Mucosa of descending colon (tissue), 3 donors: ENCODE data around the gene DUOXA2. TPM values are rescaled to one million over a fixed set of nuclear protein-coding genes. Genes with fewer than 3 reads are reported as not detected.

ENCODE experiments used
- ATAC-seq: fragments of 200-7000 bp; cut with Tn5 transposase; one replicate; pipeline ENCODE4 v1.9.1; 2020; ENCODE audit warnings: mild to moderate bottlenecking, moderate library complexity
- DNase-seq, 3 donors: peaks; one replicate each; pipeline ENCODE4 v3.0.0-alpha.2; 2020
- H3K36me3 ChIP-seq: fragments of 200-600 bp; one replicate; pipeline ENCODE4 v1.8.0; 2021; ENCODE audit warnings: low read depth, mild to moderate bottlenecking
- H3K4me1 ChIP-seq: fragments of 200-600 bp; one replicate; pipeline ENCODE4 v1.8.0; 2021; ENCODE audit warnings: low read depth, mild to moderate bottlenecking
- H3K4me3 ChIP-seq: fragments of 200-600 bp; one replicate; pipeline ENCODE4 v1.8.0; 2021; ENCODE audit warnings: mild to moderate bottlenecking
- H3K9me3 ChIP-seq: fragments of 200-600 bp; one replicate; pipeline ENCODE4 v1.8.0; 2021; ENCODE audit warnings: mild to moderate bottlenecking
- intact Hi-C, 2 donors: fragments of 100-400 bp; cut with DNase I in 1 of 2; cut with micrococcal nuclease in 1 of 2; formaldehyde crosslinking; loops; one replicate each; pipeline versions ENCODE4 v1.11.0 to v1.11.1; 2022; cut with DNase I, micrococcal nuclease
- total RNA-seq, 3 donors: library from RNA; stranded (reverse); fragmentation: NEBNext Ultra II Directional in 2 of 3; extraction: Animal tissue kit (Norgen Biotek cat#: 25700) in 2 of 3; gene quantifications; one replicate each; pipeline versions ENCODE4 v1.2.1 to v1.2.4, GENCODE V29; 2021 to 2023
- TF ChIP-seq, protein P1 (sequence below): fragments of 200-600 bp; IDR thresholded peaks from one replicate; pipeline ENCODE4 v1.8.0; 2022; ENCODE audit warnings: antibody characterized with exemption, mild to moderate bottlenecking
- donor health status: DM: no; HTN: no; CAD: no; lungs with moderate emphysema.
- donor health status: DM: no; HTN: no; CAD: no.
- donor health status: DM: no; HTN: yes; CAD: no.

DUOXA2 gene
- total RNA-seq, 3 donors from 2014 or later = 0.32 to 5.8 (median 1.2) TPM

DNA sequence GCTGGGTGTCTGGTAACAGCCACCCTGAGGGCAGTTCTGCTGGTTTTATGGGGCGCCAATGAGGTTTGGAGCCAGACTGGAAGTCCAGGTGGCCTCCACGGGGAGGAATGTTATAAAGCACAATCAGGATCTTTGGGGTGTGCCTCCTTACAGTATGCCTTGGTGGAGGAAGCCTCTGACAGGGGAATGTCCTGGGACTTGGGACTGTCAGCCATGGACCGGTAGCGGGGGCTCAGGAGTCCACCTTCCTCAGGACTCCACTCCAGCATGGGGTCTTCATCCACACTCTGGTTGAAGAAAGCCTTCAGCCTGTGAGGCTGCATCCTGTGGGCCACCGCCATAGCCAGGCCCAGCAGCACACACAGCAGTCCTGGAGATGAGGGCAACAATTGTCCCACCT is 4.9 kb downstream of the DUOXA2 start:
- TF ChIP-seq, protein P1, sequence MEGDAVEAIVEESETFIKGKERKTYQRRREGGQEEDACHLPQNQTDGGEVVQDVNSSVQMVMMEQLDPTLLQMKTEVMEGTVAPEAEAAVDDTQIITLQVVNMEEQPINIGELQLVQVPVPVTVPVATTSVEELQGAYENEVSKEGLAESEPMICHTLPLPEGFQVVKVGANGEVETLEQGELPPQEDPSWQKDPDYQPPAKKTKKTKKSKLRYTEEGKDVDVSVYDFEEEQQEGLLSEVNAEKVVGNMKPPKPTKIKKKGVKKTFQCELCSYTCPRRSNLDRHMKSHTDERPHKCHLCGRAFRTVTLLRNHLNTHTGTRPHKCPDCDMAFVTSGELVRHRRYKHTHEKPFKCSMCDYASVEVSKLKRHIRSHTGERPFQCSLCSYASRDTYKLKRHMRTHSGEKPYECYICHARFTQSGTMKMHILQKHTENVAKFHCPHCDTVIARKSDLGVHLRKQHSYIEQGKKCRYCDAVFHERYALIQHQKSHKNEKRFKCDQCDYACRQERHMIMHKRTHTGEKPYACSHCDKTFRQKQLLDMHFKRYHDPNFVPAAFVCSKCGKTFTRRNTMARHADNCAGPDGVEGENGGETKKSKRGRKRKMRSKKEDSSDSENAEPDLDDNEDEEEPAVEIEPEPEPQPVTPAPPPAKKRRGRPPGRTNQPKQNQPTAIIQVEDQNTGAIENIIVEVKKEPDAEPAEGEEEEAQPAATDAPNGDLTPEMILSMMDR = no peak
- H3K4me3 ChIP-seq = no peak overlapping the region
- no peaks in the 10 kb centered on the region for H3K9me3 ChIP-seq
- ATAC-seq (no peak), DNase-seq (no peak)
- intact Hi-C loops = no loop called here
- no peaks in the 10 kb centered on the region for H3K36me3 ChIP-seq
- H3K4me1 ChIP-seq = peaks cover 3% of the 10 kb centered on the region

- Histone ChIP-seq H3K36me3 (no peaks in the 10 kb centered on the region), H3K9me3 (no peaks in the 10 kb centered on the region), H3K4me1 (no peaks in the 10 kb centered on the region), H3K4me3 (no peak overlapping the region)
- TF ChIP-seq, protein P1 = no peak
- intact Hi-C loops = no loop called here
- ATAC-seq (no peak), DNase-seq (no peak)
Measured at GRCh38 chr15:45120081-45120972, 6.2 kb downstream of the DUOXA2 start.

- TF ChIP-seq, protein P1 = no peak
- intact Hi-C loops = no loop called here
- no peak for DNase-seq
- Histone ChIP-seq H3K36me3 (no peaks in the 10 kb centered on the region), H3K4me1 (no peaks in the 10 kb centered on the region), H3K4me3 (no peak overlapping the region), H3K9me3 (no peaks in the 10 kb centered on the region)
- ATAC-seq = no peak
Measured at GRCh38 chr15:45121020-45121419, 6.9 kb downstream of the DUOXA2 start.

- DNase-seq (no peak), ATAC-seq (peak; percentile 52)
- H3K4me1 ChIP-seq = no peaks in the 10 kb centered on the region
- TF ChIP-seq, protein P1 = no peak
- no peak overlapping the region for H3K4me3 ChIP-seq
- H3K9me3 ChIP-seq = no peaks in the 10 kb centered on the region
- no peaks in the 10 kb centered on the region for H3K36me3 ChIP-seq
- intact Hi-C loops = no loop called here
Measured at GRCh38 chr15:45121706-45122417, 7.7 kb downstream of the DUOXA2 start.

GRCh38 chr15:45122719-45123118 is 8.6 kb downstream of the DUOXA2 start:
- no peaks in the 10 kb centered on the region for H3K4me1 ChIP-seq
- intact Hi-C loops = no loop called here

More at GRCh38 chr15:45122719-45123118, 8.6 kb downstream of the DUOXA2 start:
- TF ChIP-seq, protein P1 = no peak
- no peak for ATAC-seq
- H3K9me3 ChIP-seq = no peaks in the 10 kb centered on the region
- DNase-seq = no peak
- H3K4me3 ChIP-seq = no peak overlapping the region
- no peaks in the 10 kb centered on the region for H3K36me3 ChIP-seq
